GM23248 (cell line): Measurements from ENCODE around the gene NRP2.

Experiments used
- EZH2 ChIP-seq: fragments of 200-600 bp; sonication (generic); IDR thresholded peaks from 2 replicates; pipeline ENCODE4 v1.6.1; 2018; ENCODE audit warnings: antibody characterized with exemption, mild to moderate bottlenecking; ENCODE audit not compliant: insufficient read depth, poor library complexity, severe bottlenecking
- EZH2phosphoT487 ChIP-seq: fragments of 200-600 bp; sonication (generic); IDR thresholded peaks from 2 replicates; pipeline ENCODE4 v1.6.1; 2018; ENCODE audit warnings: antibody characterized with exemption, moderate library complexity, mild to moderate bottlenecking, low read depth; ENCODE audit not compliant: insufficient read depth

DNA sequence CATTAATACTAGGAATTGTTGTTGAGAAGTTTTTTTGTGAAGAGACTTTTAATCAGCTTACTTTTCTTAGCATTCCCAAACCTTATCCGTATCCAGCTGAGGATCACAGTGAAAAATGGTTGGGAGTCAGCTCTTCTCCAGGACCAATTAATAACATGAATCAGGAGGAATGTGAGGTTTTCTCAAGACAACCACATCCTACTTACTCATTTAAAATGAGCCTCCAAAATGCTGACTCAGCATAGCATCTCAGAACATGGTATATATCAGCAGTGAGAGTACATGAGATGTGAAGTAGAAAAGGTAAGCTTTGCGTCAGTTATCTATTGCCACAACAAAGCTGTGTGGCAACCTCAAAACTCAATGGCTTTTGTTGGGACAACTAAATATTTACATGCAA lies 140.3 kb downstream of the NRP2 start:
- TF ChIP-seq EZH2phosphoT487 = no peak
- no peak for TF ChIP-seq EZH2
